Thyroid gland (tissue), 4 donors: Measurements from ENCODE around the gene NR2F6.

Experiments used
- CTCF ChIP-seq, 6 experiments: fragments of 200-600 bp in 3 of 6; fragments of 450-650 bp in 3 of 6; sonication (generic) in 3 of 6; IDR thresholded peaks; one replicate each; pipeline ENCODE4 v1.5.1; 2016 to 2019; ENCODE audit warnings: antibody characterized with exemption in 6 of 6, mild to moderate bottlenecking in 2 of 6, inconsistent platforms in 1 of 6, moderate library complexity in 1 of 6
- POLR2A ChIP-seq, 2 donors: fragments of 450-650 bp; IDR thresholded peaks; one replicate each; pipeline ENCODE4 v1.6.1; 2017; ENCODE audit warnings: antibody characterized with exemption in 2 of 2, mild to moderate bottlenecking in 2 of 2, moderate library complexity in 1 of 2

DNA sequence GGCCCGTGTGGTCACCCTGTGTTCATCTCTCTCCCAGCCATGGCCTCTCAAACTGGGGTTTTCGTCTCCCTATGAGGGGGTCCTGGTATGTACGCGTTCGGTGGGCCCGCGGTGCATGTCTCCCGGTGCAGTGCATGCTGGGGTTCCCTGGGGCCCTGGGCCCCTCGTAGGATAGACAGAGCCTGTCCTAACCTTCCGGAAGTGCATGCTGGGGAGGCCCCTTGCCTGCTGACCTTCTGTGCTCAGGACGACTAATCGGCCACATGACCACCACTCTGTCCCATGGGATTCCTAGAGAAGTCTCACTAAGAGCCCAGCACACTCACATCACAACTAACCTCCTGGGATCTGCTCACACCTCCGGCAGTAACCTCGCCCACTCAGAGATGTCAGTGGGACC lies 35.4 kb downstream of the NR2F6 start:
- TF ChIP-seq CTCF (IDR thresholded peaks at IDR 0.05) = no peak
- TF ChIP-seq POLR2A (IDR thresholded peaks at IDR 0.05) = no peak
